Activated T-cell treated with anti-CD3 and anti-CD28 coated beads, Interleukin-2, amount 50 U/mL, for 1 hour (primary cell): ENCODE results near the gene TBCEL.

ENCODE experiments used
- DNase-seq: peaks from one replicate; pipeline ENCODE4 v3.0.0-alpha.2; 2020

Gene TBCEL

GRCh38 chr11:121067026-121067425 lies 43.1 kb downstream of the TBCEL start:
- no peak for DNase-seq

DNA sequence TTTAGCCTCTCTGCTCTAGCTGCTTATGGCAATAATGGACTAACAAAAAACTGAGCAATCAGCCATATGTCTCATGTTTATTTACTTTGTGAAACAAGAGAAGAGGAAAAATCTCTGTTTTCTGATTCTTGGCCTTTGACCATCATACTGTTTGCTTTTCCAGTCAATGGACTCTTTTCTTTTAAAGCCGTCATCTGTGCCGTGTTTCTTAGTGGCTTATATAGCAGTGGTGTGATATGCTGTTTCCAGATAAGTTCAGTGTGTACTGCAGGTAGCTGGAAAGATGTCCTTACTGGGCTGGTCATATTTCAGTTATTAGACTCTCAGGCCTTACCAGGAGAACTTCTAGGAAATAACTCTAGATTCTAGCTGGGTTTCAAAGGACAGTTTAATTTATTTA lies 43.6 kb downstream of the TBCEL start:
- DNase-seq = no peak

- no peak for DNase-seq
Observed at GRCh38 chr11:121067962-121068647, 44.2 kb downstream of the TBCEL start.

DNA sequence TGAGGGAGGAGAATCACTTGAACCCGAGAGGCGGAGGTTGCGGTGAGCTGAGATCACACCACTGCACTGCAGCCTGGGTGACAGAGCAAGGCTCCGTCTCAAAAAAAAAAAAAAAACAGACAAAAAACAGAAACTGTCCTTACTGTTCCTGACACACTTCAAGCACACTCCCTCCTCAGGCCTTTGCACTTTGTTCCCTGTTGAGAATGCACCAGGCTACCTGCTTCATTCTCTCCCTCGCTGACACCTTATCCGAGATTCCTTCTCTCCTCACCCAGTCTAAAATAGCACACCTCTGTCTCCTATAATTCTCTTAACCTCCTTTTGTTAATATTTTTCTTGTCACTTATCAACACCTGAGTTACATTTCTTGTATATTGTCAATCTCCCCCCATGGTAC lies 44.9 kb downstream of the TBCEL start:
- no peak for DNase-seq

- no peak for DNase-seq
Observed at GRCh38 chr11:121070951-121071845, 47.3 kb downstream of the TBCEL start.

GRCh38 chr11:121071846-121072450 lies 48.0 kb downstream of the TBCEL start:
- no peak for DNase-seq

DNA sequence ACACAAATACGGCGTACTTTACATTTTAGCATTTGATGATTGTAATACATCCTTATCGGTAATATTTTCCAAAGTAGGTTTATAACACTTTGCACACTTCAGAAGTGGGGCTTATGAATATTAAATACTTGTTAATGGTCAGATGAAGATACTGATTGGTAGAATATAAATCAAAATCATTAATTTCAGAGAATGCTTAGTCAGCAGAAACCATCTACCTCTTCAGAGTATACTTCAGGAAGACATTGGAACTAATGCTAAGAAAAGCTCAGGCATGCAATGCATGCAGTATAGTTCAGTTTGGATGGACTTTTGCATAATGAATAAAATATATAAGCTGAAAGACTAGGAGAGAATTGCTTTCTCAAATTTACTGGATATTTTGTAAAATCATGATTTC lies 57.4 kb downstream of the TBCEL start:
- DNase-seq = no peak

- no peak for DNase-seq
Observed at GRCh38 chr11:121082219-121082618, 58.3 kb downstream of the TBCEL start.

GRCh38 chr11:121082670-121083069 lies 58.8 kb downstream of the TBCEL start:
- no peak for DNase-seq

- no peak for DNase-seq
Observed at GRCh38 chr11:121086866-121087265, 63.0 kb downstream of the TBCEL start.

DNA sequence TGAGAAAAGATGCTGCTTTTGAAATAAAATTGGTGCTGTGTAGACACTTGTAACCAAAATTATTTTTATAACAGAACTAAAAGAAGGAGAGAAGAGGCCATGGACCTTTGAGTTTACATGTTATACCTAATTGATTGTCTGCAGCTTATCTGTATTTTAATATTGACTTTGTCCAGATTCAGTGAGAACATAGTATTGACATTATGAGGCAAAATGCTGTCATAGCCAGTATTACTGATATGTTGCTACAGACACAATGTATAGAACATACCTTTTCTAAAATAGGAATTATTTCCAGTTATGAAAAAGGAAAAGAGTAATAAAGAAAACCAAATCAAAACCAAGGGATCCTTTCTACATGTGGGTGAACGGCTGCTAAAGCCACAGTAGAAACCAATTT lies 65.7 kb downstream of the TBCEL start:
- no peak for DNase-seq

- no peak for DNase-seq
Observed at GRCh38 chr11:121090145-121090721, 66.3 kb downstream of the TBCEL start.

DNA sequence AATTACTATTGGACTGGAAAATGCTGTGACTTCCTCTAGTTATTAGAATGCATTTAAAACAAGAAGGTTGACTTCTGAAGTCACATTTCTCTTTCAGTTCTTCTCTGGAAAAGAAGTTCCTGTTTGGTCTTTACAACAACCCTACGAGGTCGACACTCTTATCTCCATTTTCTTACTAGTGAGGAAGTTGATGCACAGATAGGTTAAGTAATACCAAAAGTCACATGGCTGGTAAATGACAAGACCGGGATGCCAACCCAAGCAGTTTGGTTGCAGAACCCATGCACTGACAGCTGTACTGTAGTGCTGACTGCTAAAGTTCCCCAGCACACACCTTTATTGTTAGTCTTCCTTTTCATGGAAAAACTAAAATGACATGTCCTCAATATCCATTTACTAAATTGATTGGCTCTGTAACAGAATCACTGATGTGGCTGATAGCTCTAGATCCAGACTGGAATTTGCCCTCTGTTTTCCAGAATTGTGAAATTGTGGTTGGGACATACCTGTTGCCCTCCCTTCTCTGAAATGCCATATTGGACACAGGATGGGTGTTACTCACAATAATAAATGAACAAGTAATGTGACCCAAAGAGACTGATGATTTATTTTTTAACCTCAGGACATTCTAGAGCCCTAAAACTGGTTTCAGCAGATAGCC lies 67.7 kb downstream of the TBCEL start:
- no peak for DNase-seq

DNA sequence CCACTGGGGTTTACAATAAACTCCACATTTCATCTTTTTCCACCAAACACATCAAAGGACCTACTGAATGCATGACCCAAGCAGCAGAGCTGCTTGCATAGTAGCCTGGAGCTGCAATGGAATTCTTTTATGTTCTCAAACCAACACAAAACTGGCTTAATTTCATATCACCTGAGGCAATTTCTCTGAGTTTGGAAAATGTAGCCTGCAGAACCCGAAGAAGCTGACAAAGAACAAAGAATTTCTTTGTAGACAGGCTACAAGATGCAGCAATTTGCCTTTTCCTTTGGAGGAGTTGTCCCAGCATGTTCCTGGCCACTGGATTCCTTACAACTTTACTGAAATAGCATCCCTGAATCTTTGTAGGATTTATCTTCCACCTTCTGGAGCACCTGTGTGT lies 71.7 kb downstream of the TBCEL start:
- no peak for DNase-seq

GRCh38 chr11:121099364-121099763 lies 75.5 kb downstream of the TBCEL start:
- no peak for DNase-seq

GRCh38 chr11:121099885-121100284 lies 76.0 kb downstream of the TBCEL start:
- DNase-seq = no peak

- no peak for DNase-seq
Observed at GRCh38 chr11:121100943-121101342, 77.0 kb downstream of the TBCEL start, which contains the start of gene TECTA. Gene TECTA (plus strand): TSS chr11:121101243. CDS start chr11:121102666, 1,423 bp downstream.

DNA sequence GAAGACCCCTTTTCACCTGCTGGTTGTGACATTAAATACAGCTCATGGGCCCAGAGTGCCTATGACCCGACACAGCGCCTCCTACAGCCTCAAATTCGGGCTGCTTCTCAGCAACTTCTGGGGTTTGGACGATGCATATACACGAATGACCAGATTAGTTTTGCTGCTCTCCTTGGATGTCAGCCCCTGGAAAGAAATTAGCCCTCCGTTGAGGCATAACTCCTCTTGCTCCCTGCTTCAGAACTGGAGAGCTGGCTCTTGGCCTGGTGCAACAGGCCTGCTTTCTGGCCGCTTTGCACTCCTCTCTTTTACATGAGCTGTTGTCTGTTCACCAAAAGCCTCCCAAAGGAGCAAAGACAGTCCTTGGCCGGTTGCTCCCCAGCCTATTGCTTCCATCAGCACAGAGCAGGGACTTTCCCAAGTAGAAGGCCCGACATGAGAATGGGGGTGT lies 80.4 kb downstream of the TBCEL start:
- DNase-seq = no peak

GRCh38 chr11:121105063-121105480 lies 81.2 kb downstream of the TBCEL start:
- DNase-seq = no peak

- no peak for DNase-seq
Observed at GRCh38 chr11:121105481-121106195, 81.7 kb downstream of the TBCEL start.

DNA sequence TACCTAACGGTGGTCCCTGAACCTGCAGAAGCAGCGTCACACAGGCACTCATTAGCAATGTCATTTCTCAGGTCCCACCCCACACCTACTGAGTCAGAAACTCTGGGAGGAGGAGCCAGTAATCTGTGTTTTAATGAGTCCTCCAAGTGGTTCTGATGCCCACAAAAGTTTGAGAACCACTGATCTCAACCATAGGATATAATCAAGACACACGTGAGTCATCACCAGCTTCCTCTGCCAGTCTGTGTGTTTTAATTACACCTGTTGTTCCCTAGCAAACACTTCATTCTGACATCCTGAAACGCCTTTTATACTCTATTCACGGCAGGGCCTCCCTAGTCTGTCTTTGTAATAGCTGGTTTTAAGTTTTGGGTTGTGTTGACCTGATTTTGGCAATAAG lies 82.9 kb downstream of the TBCEL start:
- no peak for DNase-seq

- no peak for DNase-seq
Observed at GRCh38 chr11:121108413-121108812, 84.5 kb downstream of the TBCEL start.
